ENCODE results near the gene IZUMO1. TPM values are rescaled to one million over a fixed set of nuclear protein-coding genes. Genes with fewer than 3 reads are reported as not detected.
"Not testable (repeated sequence)": the region's sequence is repeated elsewhere in the genome, so short reads cannot be mapped to it uniquely, and the experiment has no call there.

The IZUMO1 gene
- polyA plus RNA-seq, 1 donor (not counting 4 experiments of a cell fraction or from before 2014, with no cell fraction given) = 0.63 TPM

GRCh38 chr19:48793271-48793670 lies 46.6 kb upstream of the IZUMO1 start:
- FAIRE-seq (no peak), DNase-seq (ENCODE audit: low read depth, low spot score) (no peak)
- Histone ChIP-seq H3K27ac (ENCODE audit: control insufficient read depth, insufficient read depth, low read length) (no peak overlapping the region), H3K4me3 (ENCODE audit: control insufficient read depth in 2 of 3, extremely low read depth in 1 of 3, insufficient read depth in 2 of 3, low read depth in 1 of 3, low read length in 3 of 3) (no peak overlapping the region), H3K4me2 (ENCODE audit: control insufficient read depth, extremely low read depth, insufficient read depth, low read depth, low read length) (no peak overlapping the region), H3K4me1 (ENCODE audit: control insufficient read depth, extremely low read depth, insufficient read depth, low read length) (peaks cover 6% of the 10 kb centered on the region), H3K9me3 (ENCODE audit: control insufficient read depth, low read depth, low read length) (no peaks in the 10 kb centered on the region), H3K27me3 (ENCODE audit: control insufficient read depth, extremely low read depth, insufficient read depth, low read length) (no peaks in the 10 kb centered on the region), H3K36me3 (ENCODE audit: control insufficient read depth in 2 of 2, extremely low read depth in 1 of 2, insufficient read depth in 2 of 2, low read length in 2 of 2) (no peaks in the 10 kb centered on the region), H2AFZ (ENCODE audit: control insufficient read depth, low read length) (no peak overlapping the region), H3K79me2 (ENCODE audit: control insufficient read depth, insufficient read depth, low read length) (no peaks in the 10 kb centered on the region), H4K20me1 (ENCODE audit: control insufficient read depth, extremely low read depth, insufficient read depth, low read length) (no peaks in the 10 kb centered on the region), H3K9ac (ENCODE audit: control insufficient read depth, extremely low read depth, insufficient read depth, low read length) (no peak overlapping the region), H3K9me1 (ENCODE audit: control insufficient read depth, extremely low read depth, insufficient read depth, low read length) (no peaks in the 10 kb centered on the region)
- dilution Hi-C loops (cut with MboI; ENCODE audit: extremely low pct_ligation_motif_present, low sequenced_read_pairs) = no loop called here
- TF ChIP-seq EZH2 (IDR thresholded peaks at IDR 0.05; ENCODE audit: low read length) = no peak
- TF ChIP-seq CTCF (optimal IDR thresholded peaks at IDR 0.05 in 1 of 3, IDR thresholded peaks at IDR 0.05 in 1 of 3, conservative IDR thresholded peaks at IDR 0.05 in 1 of 3; ENCODE audit: extremely low read depth in 1 of 3, insufficient read depth in 2 of 3, low read length in 3 of 3) = no peak

GRCh38 chr19:48787331-48787730 lies 40.6 kb upstream of the IZUMO1 start:
- H3K79me2 ChIP-seq (ENCODE audit: control insufficient read depth, insufficient read depth, low read length); H3K4me3 ChIP-seq (ENCODE audit: control insufficient read depth in 2 of 3, extremely low read depth in 1 of 3, insufficient read depth in 2 of 3, low read depth in 1 of 3, low read length in 3 of 3); dilution Hi-C loops (cut with MboI; ENCODE audit: extremely low pct_ligation_motif_present, low sequenced_read_pairs); H3K9me3 ChIP-seq (ENCODE audit: control insufficient read depth, low read depth, low read length); FAIRE-seq; DNase-seq (ENCODE audit: low read depth, low spot score); H4K20me1 ChIP-seq (ENCODE audit: control insufficient read depth, extremely low read depth, insufficient read depth, low read length); H3K4me1 ChIP-seq (ENCODE audit: control insufficient read depth, extremely low read depth, insufficient read depth, low read length); H3K27ac ChIP-seq (ENCODE audit: control insufficient read depth, insufficient read depth, low read length); H3K9me1 ChIP-seq (ENCODE audit: control insufficient read depth, extremely low read depth, insufficient read depth, low read length); H3K9ac ChIP-seq (ENCODE audit: control insufficient read depth, extremely low read depth, insufficient read depth, low read length); H3K36me3 ChIP-seq (ENCODE audit: control insufficient read depth in 2 of 2, extremely low read depth in 1 of 2, insufficient read depth in 2 of 2, low read length in 2 of 2); H3K27me3 ChIP-seq (ENCODE audit: control insufficient read depth, extremely low read depth, insufficient read depth, low read length): not testable (repeated sequence)
- peak overlapping the region; percentile 66 for H3K4me2 ChIP-seq (ENCODE audit: control insufficient read depth, extremely low read depth, insufficient read depth, low read depth, low read length)
- peak overlapping the region; percentile 56 for H2AFZ ChIP-seq (ENCODE audit: control insufficient read depth, low read length)

GRCh38 chr19:48786422-48786821 lies 39.7 kb upstream of the IZUMO1 start:
- H3K27ac ChIP-seq (ENCODE audit: control insufficient read depth, insufficient read depth, low read length); FAIRE-seq; H3K9me3 ChIP-seq (ENCODE audit: control insufficient read depth, low read depth, low read length); H3K79me2 ChIP-seq (ENCODE audit: control insufficient read depth, insufficient read depth, low read length); H3K4me2 ChIP-seq (ENCODE audit: control insufficient read depth, extremely low read depth, insufficient read depth, low read depth, low read length); H3K9ac ChIP-seq (ENCODE audit: control insufficient read depth, extremely low read depth, insufficient read depth, low read length); DNase-seq (ENCODE audit: low read depth, low spot score); dilution Hi-C loops (cut with MboI; ENCODE audit: extremely low pct_ligation_motif_present, low sequenced_read_pairs); H3K4me3 ChIP-seq (ENCODE audit: control insufficient read depth in 2 of 3, extremely low read depth in 1 of 3, insufficient read depth in 2 of 3, low read depth in 1 of 3, low read length in 3 of 3); H4K20me1 ChIP-seq (ENCODE audit: control insufficient read depth, extremely low read depth, insufficient read depth, low read length); H3K4me1 ChIP-seq (ENCODE audit: control insufficient read depth, extremely low read depth, insufficient read depth, low read length); H3K9me1 ChIP-seq (ENCODE audit: control insufficient read depth, extremely low read depth, insufficient read depth, low read length); H3K36me3 ChIP-seq (ENCODE audit: control insufficient read depth in 2 of 2, extremely low read depth in 1 of 2, insufficient read depth in 2 of 2, low read length in 2 of 2); H3K27me3 ChIP-seq (ENCODE audit: control insufficient read depth, extremely low read depth, insufficient read depth, low read length); H2AFZ ChIP-seq (ENCODE audit: control insufficient read depth, low read length): not testable (repeated sequence)
